Measurements from ENCODE around the gene AFAP1L2.

AFAP1L2 gene

DNA sequence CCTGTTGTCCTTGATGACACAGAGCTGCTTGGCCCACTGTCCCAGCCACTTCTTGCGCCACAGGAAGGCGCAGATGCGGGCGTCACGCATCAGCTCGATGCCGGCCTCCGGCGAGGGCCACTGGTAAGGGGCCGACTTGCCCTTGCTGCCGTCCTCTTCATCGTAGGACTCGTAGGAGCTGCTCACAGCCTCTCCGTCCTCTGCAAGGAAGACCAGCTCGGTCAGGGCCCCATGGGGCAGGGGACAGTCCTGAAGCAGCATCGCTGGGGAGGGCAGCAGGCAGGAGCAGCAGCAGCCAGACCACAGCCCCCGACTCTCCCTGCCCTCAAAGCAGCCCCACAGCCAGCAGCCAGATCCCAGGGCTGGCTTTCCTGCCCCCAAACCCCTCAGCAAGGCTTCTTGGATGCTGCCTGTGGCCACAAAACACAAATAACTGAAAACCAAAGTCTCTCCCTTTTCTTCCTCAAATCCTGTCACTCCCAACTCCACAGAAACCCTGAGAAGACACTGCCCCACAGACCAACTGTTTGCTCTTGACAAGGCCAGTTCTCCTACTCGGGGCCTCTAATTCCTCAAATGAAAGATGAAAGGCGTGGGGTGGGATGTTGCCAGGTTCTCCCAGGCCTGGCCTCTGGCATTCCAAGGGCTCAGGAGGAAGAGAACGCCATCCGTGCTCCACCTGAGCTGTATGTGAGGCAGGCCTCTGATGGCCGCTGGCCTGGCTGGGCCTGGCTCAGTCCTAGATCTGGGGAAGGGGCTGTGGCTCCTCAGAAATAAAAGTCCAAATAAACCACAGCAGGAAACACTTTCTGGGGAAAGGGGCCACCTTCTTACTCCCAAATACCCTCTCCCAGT, 88.5 kb downstream of the AFAP1L2 start:
- Histone ChIP-seq H3K79me2 (ENCODE audit: insufficient read depth, low read length) (no peaks in the 10 kb centered on the region), H3K9me2 (replicated peaks; ENCODE audit: insufficient read depth, low read length) (no peaks in the 10 kb centered on the region), H3K36me3 (ENCODE audit: low read length) (no peaks in the 10 kb centered on the region), H4K20me1 (ENCODE audit: low read depth, low read length) (no peaks in the 10 kb centered on the region), H3K4me3 (ENCODE audit: insufficient read depth, low read length, poor library complexity, severe bottlenecking) (no peak overlapping the region), H3K27me3 (ENCODE audit: low read length) (no peaks in the 10 kb centered on the region), H3K27ac (ENCODE audit: low read depth, low read length) (no peak overlapping the region), H3K4me2 (ENCODE audit: low read depth, low read length, poor library complexity, severe bottlenecking) (no peak overlapping the region), H3K9me3 (ENCODE audit: insufficient read depth, low read length) (no peaks in the 10 kb centered on the region), H2AFZ (ENCODE audit: low read depth, low read length, severe bottlenecking) (no peak overlapping the region), H3K9ac (ENCODE audit: low read length) (no peak overlapping the region), H3F3A (ENCODE audit: insufficient read depth) (no peaks in the 10 kb centered on the region)
- TF ChIP-seq, protein P1, sequence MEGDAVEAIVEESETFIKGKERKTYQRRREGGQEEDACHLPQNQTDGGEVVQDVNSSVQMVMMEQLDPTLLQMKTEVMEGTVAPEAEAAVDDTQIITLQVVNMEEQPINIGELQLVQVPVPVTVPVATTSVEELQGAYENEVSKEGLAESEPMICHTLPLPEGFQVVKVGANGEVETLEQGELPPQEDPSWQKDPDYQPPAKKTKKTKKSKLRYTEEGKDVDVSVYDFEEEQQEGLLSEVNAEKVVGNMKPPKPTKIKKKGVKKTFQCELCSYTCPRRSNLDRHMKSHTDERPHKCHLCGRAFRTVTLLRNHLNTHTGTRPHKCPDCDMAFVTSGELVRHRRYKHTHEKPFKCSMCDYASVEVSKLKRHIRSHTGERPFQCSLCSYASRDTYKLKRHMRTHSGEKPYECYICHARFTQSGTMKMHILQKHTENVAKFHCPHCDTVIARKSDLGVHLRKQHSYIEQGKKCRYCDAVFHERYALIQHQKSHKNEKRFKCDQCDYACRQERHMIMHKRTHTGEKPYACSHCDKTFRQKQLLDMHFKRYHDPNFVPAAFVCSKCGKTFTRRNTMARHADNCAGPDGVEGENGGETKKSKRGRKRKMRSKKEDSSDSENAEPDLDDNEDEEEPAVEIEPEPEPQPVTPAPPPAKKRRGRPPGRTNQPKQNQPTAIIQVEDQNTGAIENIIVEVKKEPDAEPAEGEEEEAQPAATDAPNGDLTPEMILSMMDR (IDR thresholded peaks at IDR 0.05; ENCODE audit: insufficient read depth, low read length, poor library complexity, severe bottlenecking), result no peak
- no peak for TF ChIP-seq EZH2phosphoT487 (conservative IDR thresholded peaks at IDR 0.05; ENCODE audit: low read length)

DNA sequence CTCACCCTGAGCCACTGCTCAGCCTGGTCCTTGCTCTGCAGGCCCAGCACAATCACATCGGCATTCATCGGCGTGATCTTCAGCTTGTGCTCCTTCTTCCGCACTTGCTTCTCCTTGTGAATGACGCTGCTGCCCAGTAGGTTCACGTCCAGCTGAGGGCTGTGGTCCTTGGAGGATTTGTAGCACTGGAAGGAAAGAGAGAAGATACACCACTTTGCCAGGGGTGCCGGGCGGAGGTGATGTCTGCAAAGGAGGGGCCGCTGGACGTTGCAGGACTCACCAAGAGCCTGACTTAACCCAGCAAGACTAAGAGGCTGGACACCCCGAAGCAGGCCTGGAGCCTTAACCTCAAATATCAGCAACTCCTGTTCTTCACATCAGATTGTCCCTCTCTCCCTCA, 90.4 kb downstream of the AFAP1L2 start:
- no peaks in the 10 kb centered on the region for H3K79me2 ChIP-seq (ENCODE audit: insufficient read depth, low read length)
- H4K20me1 ChIP-seq (ENCODE audit: low read depth, low read length), result no peaks in the 10 kb centered on the region
- no peak overlapping the region for H3K27ac ChIP-seq (ENCODE audit: low read depth, low read length)
- H3K9ac ChIP-seq (ENCODE audit: low read length), result no peak overlapping the region
- H3K9me3 ChIP-seq (ENCODE audit: insufficient read depth, low read length), result no peaks in the 10 kb centered on the region
- no peak overlapping the region for H2AFZ ChIP-seq (ENCODE audit: low read depth, low read length, severe bottlenecking)
- no peak overlapping the region for H3K4me3 ChIP-seq (ENCODE audit: insufficient read depth, low read length, poor library complexity, severe bottlenecking)
- H3K36me3 ChIP-seq (ENCODE audit: low read length), result no peaks in the 10 kb centered on the region
- H3K27me3 ChIP-seq (ENCODE audit: low read length), result no peaks in the 10 kb centered on the region
- H3K4me2 ChIP-seq (ENCODE audit: low read depth, low read length, poor library complexity, severe bottlenecking), result no peak overlapping the region
- H3F3A ChIP-seq (ENCODE audit: insufficient read depth), result no peaks in the 10 kb centered on the region
- no peaks in the 10 kb centered on the region for H3K9me2 ChIP-seq (replicated peaks; ENCODE audit: insufficient read depth, low read length)
- TF ChIP-seq, protein P1 (IDR thresholded peaks at IDR 0.05; ENCODE audit: insufficient read depth, low read length, poor library complexity, severe bottlenecking), result no peak
- no peak for TF ChIP-seq EZH2phosphoT487 (conservative IDR thresholded peaks at IDR 0.05; ENCODE audit: low read length)

DNA sequence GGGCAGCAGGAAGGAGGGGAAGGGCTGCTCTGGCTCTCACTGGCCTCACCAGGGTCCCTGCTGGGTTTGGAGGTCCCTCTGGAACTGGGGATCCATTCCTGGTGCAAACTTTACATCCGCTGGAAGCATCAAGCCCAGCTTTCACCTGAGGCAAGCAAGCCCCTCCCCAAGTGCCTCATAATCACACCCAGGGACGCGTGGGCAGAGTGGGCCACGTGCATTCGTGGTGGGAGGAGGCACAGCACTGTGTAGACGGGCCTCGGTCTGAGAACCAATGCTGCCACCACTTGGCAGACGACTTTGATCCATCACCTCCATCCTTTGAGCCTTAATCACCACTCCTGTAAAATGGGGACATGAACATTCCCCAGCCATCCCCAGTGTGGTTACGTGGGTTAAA, 91.2 kb downstream of the AFAP1L2 start:
- H3K9me3 ChIP-seq (ENCODE audit: insufficient read depth, low read length), result no peaks in the 10 kb centered on the region
- H3K79me2 ChIP-seq (ENCODE audit: insufficient read depth, low read length), result no peaks in the 10 kb centered on the region
- no peaks in the 10 kb centered on the region for H3K36me3 ChIP-seq (ENCODE audit: low read length)
- H3K27ac ChIP-seq (ENCODE audit: low read depth, low read length), result no peak overlapping the region
- TF ChIP-seq, protein P1 (IDR thresholded peaks at IDR 0.05; ENCODE audit: insufficient read depth, low read length, poor library complexity, severe bottlenecking), result no peak
- TF ChIP-seq EZH2phosphoT487 (conservative IDR thresholded peaks at IDR 0.05; ENCODE audit: low read length), result no peak
- H3K4me3 ChIP-seq (ENCODE audit: insufficient read depth, low read length, poor library complexity, severe bottlenecking), result no peak overlapping the region
- no peaks in the 10 kb centered on the region for H3K9me2 ChIP-seq (replicated peaks; ENCODE audit: insufficient read depth, low read length)
- no peaks in the 10 kb centered on the region for H4K20me1 ChIP-seq (ENCODE audit: low read depth, low read length)
- H3K27me3 ChIP-seq (ENCODE audit: low read length), result no peaks in the 10 kb centered on the region
- H3F3A ChIP-seq (ENCODE audit: insufficient read depth), result no peaks in the 10 kb centered on the region
- no peak overlapping the region for H3K4me2 ChIP-seq (ENCODE audit: low read depth, low read length, poor library complexity, severe bottlenecking)
- no peak overlapping the region for H3K9ac ChIP-seq (ENCODE audit: low read length)
- no peak overlapping the region for H2AFZ ChIP-seq (ENCODE audit: low read depth, low read length, severe bottlenecking)

Data from SU-DHL-6 (cell line).